ENCODE results near the gene ASB1. TPM values are rescaled to one million over a fixed set of nuclear protein-coding genes. Genes with fewer than 3 reads are reported as not detected.

ASB1 gene
- total and polyA plus RNA-seq, 2 donors (not counting 1 experiment from before 2014, with no cell fraction given): 19.3 to 40.6 TPM

DNA sequence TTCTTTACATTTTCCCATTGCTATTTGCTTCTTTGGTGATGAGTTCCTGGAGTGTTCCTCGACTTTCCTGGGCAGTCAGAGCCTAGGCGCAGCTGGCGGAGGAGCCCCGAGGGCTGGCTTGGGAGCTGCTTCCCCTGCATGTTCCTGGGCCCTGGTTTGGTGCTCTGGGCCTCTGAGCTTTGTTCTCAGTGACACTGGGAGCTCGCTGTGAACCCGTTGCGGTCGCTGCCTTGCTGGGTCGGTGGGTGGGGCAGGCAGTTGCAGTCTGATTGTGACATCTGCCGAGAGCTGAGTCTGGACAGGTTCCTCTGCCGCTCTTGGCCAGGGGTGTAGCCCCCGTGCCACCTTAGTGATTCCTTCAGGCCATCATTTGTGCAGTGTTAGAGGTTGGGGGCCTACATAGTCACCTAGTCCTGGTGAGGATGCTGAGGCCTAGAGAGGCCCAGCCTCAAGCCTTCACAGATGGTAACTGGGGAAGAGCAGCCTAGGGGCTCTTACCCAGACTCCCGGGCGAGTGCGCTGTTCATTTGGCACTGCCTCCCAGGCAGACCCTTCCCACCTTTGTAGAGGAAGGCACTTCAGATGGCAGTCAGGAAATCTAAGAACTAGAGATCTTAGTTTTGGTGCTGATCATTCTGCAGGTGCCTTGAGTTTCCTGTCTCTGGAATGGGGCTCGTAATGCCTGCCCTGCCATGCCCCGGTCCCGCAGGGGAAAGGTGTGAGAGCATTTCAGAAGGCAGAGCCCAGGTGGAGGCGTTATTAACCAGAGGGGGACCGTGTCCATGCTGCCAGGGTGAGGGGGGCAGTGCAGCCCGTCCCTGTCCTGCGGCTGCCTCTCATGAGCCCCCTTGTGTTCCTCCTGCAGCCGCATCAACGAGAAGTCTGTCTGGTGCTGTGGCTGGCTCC lies 8.4 kb downstream of the ASB1 start:
- no peak for TF ChIP-seq EZH2 (IDR thresholded peaks at IDR 0.05; ENCODE audit: low read length, missing control alignments)
- TF ChIP-seq, protein P1, sequence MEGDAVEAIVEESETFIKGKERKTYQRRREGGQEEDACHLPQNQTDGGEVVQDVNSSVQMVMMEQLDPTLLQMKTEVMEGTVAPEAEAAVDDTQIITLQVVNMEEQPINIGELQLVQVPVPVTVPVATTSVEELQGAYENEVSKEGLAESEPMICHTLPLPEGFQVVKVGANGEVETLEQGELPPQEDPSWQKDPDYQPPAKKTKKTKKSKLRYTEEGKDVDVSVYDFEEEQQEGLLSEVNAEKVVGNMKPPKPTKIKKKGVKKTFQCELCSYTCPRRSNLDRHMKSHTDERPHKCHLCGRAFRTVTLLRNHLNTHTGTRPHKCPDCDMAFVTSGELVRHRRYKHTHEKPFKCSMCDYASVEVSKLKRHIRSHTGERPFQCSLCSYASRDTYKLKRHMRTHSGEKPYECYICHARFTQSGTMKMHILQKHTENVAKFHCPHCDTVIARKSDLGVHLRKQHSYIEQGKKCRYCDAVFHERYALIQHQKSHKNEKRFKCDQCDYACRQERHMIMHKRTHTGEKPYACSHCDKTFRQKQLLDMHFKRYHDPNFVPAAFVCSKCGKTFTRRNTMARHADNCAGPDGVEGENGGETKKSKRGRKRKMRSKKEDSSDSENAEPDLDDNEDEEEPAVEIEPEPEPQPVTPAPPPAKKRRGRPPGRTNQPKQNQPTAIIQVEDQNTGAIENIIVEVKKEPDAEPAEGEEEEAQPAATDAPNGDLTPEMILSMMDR (conservative IDR thresholded peaks at IDR 0.05 in 1 of 2, IDR thresholded peaks at IDR 0.05 in 1 of 2; ENCODE audit: low read depth in 1 of 2, low read length in 2 of 2): no peak
- peak overlapping the region; percentile 9 for H3K4me2 ChIP-seq (ENCODE audit: extremely low read depth, insufficient read depth, low read length)
- peak overlapping the region; percentile 38 for H3K9ac ChIP-seq (ENCODE audit: insufficient read depth, low read length)
- H3K9me3 ChIP-seq (ENCODE audit: control insufficient read depth, insufficient read depth, low read depth, low read length): no peaks in the 10 kb centered on the region
- H4K20me1 ChIP-seq (ENCODE audit: control insufficient read depth, extremely low read depth, insufficient read depth, low read length): no peaks in the 10 kb centered on the region
- H3K4me1 ChIP-seq (ENCODE audit: control insufficient read depth, extremely low read depth, insufficient read depth, low read length): peaks cover 27% of the 10 kb centered on the region
- H2AFZ ChIP-seq (ENCODE audit: low read length): no peak overlapping the region
- no peak overlapping the region for H3K4me3 ChIP-seq (replicated peaks in 1 of 4; ENCODE audit: control extremely low read depth in 1 of 4, insufficient read depth in 1 of 4, low read depth in 3 of 4, low read length in 4 of 4)
- peaks cover 11% of the 10 kb centered on the region for H3K36me3 ChIP-seq (ENCODE audit: control insufficient read depth, insufficient read depth, low read length)
- H3K79me2 ChIP-seq (ENCODE audit: control insufficient read depth, insufficient read depth, low read length): peaks cover 79% of the 10 kb centered on the region
- DNase-seq (ENCODE audit: low read depth in 2 of 2): no peak
- no peaks in the 10 kb centered on the region for H3K27me3 ChIP-seq (ENCODE audit: control insufficient read depth, insufficient read depth, low read length)
- H3K27ac ChIP-seq (ENCODE audit: insufficient read depth, low read length): peak overlapping the region; percentile 93

DNA sequence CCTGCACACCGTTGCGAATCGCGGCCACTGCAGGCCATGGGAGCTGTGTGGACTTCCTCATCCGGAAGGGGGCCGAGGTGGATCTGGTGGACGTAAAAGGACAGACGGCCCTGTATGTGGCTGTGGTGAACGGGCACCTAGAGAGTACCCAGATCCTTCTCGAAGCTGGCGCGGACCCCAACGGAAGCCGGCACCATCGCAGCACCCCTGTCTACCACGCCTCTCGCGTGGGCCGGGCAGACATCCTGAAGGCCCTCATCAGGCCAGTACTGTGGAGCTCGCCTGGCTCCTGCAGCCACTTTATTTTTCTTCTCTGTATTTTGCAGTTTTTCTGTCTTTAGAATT lies 9.0 kb downstream of the ASB1 start:
- H3K4me2 ChIP-seq (ENCODE audit: extremely low read depth, insufficient read depth, low read length): no peak overlapping the region
- peak overlapping the region; percentile 93 for H3K27ac ChIP-seq (ENCODE audit: insufficient read depth, low read length)
- H3K9me3 ChIP-seq (ENCODE audit: control insufficient read depth, insufficient read depth, low read depth, low read length): no peaks in the 10 kb centered on the region
- DNase-seq (ENCODE audit: low read depth in 2 of 2): no peak
- no peak for TF ChIP-seq EZH2 (IDR thresholded peaks at IDR 0.05; ENCODE audit: low read length, missing control alignments)
- TF ChIP-seq, protein P1 (conservative IDR thresholded peaks at IDR 0.05 in 1 of 2, IDR thresholded peaks at IDR 0.05 in 1 of 2; ENCODE audit: low read depth in 1 of 2, low read length in 2 of 2): no peak
- H3K79me2 ChIP-seq (ENCODE audit: control insufficient read depth, insufficient read depth, low read length): peaks cover 79% of the 10 kb centered on the region
- H4K20me1 ChIP-seq (ENCODE audit: control insufficient read depth, extremely low read depth, insufficient read depth, low read length): no peaks in the 10 kb centered on the region
- H3K9ac ChIP-seq (ENCODE audit: insufficient read depth, low read length): no peak overlapping the region
- no peaks in the 10 kb centered on the region for H3K27me3 ChIP-seq (ENCODE audit: control insufficient read depth, insufficient read depth, low read length)
- no peak overlapping the region for H3K4me3 ChIP-seq (replicated peaks in 1 of 4; ENCODE audit: control extremely low read depth in 1 of 4, insufficient read depth in 1 of 4, low read depth in 3 of 4, low read length in 4 of 4)
- peaks cover 28% of the 10 kb centered on the region for H3K4me1 ChIP-seq (ENCODE audit: control insufficient read depth, extremely low read depth, insufficient read depth, low read length)
- H2AFZ ChIP-seq (ENCODE audit: low read length): no peak overlapping the region
- peaks cover 11% of the 10 kb centered on the region for H3K36me3 ChIP-seq (ENCODE audit: control insufficient read depth, insufficient read depth, low read length)

DNA sequence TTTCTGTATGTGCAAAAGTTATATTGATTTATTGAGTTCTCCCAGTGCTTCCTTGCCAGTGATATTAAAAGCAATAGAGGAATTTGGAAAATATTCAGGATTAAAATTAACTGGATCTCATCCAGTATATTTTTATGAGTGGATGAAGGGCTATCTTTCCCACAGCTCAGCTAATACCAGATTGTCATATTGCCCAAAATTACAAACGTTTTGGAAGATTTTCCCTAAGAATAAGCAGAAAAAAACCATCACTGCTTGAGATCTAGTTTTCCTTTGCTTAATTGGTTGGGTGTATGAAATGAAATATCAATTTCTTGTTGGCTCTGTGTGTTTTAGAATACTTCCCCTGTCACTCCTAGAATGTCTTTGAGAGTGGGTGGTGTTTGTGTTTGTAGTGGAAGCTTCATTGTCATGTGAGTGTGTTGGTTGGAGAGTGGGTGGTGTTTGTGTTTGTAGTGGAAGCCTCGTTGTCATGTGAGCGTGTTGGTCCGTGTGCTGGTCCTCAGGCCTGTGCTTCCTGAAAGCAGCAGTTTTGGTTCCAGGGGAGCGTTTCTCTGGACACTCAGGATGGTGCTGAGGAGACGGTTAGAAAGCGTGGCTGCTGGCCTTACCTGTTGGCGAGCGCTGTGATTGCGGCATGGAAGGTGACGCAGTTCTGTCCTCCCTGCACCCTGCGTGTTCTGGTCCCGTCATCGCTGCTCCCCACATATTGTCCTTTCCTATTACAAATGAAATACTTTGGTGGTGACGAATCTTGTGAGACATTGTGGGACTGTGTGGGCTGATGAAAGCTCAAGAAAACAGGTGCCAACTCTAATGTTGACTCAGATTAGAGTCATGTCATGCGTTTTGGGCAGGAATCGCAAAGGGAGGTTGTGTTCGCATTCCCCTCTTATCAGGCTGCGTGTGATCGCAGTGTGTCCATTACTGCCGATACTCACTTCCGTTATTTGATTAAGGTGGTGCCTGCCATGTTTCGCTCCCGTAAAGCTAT lies 12.4 kb downstream of the ASB1 start:
- Histone ChIP-seq H3K4me3 (replicated peaks in 1 of 4; ENCODE audit: control extremely low read depth in 1 of 4, insufficient read depth in 1 of 4, low read depth in 3 of 4, low read length in 4 of 4) (peak overlapping the region in 2 of 4 experiments; percentile 7 to 21), H3K27me3 (ENCODE audit: control insufficient read depth, insufficient read depth, low read length) (no peaks in the 10 kb centered on the region), H2AFZ (ENCODE audit: low read length) (no peak overlapping the region), H3K79me2 (ENCODE audit: control insufficient read depth, insufficient read depth, low read length) (peaks cover 81% of the 10 kb centered on the region), H4K20me1 (ENCODE audit: control insufficient read depth, extremely low read depth, insufficient read depth, low read length) (no peaks in the 10 kb centered on the region), H3K4me1 (ENCODE audit: control insufficient read depth, extremely low read depth, insufficient read depth, low read length) (peaks cover 23% of the 10 kb centered on the region), H3K27ac (ENCODE audit: insufficient read depth, low read length) (peak overlapping the region; percentile 98), H3K36me3 (ENCODE audit: control insufficient read depth, insufficient read depth, low read length) (peaks cover 7% of the 10 kb centered on the region), H3K9me3 (ENCODE audit: control insufficient read depth, insufficient read depth, low read depth, low read length) (no peaks in the 10 kb centered on the region), H3K9ac (ENCODE audit: insufficient read depth, low read length) (peak overlapping the region; percentile 51), H3K4me2 (ENCODE audit: extremely low read depth, insufficient read depth, low read length) (peak overlapping the region; percentile 28)
- TF ChIP-seq EZH2 (IDR thresholded peaks at IDR 0.05; ENCODE audit: low read length, missing control alignments): no peak
- TF ChIP-seq, protein P1 (conservative IDR thresholded peaks at IDR 0.05 in 1 of 2, IDR thresholded peaks at IDR 0.05 in 1 of 2; ENCODE audit: low read depth in 1 of 2, low read length in 2 of 2): no peak
- peak; percentile 96 to 99 for DNase-seq (ENCODE audit: low read depth in 2 of 2)
